ENCODE data around the gene MICALL2.

The MICALL2 gene

GRCh38 chr7:1458683-1459511, at the start of gene MICALL2:
Gene MICALL2, minus strand, starts transcription at chr7:1459470. Its CDS starts 144 bp downstream, at chr7:1459326.
- Histone ChIP-seq H3K27ac (ENCODE audit: extremely low read depth, low read depth, low read length) (no peak within 1 kb of the TSS; the same call in 1 of the 2 replicates), H3K9me3 (ENCODE audit: control insufficient read depth, insufficient read depth, low read depth, low read length) (no peaks in the 10 kb centered on the region), H3K4me1 (ENCODE audit: control insufficient read depth, insufficient read depth, low read length) (0 out of 2 replicates have a peak, but pooled peaks cover 3% of the 10 kb centered on the region), H3K36me3 (ENCODE audit: control insufficient read depth in 2 of 2, insufficient read depth in 1 of 2, low read length in 2 of 2) (no peaks in the 10 kb centered on the region), H3K4me3 (ENCODE audit: low read depth, low read length) (peak within 1 kb of the TSS; percentile 73)
- ChIA-PET POLR2A (interaction anchor here (1.6 kb wide), 1 partner anchor 21 kb away, joined by 3 read pairs; no protein-coding TSS in a partner anchor), CTCF (interaction anchor here (1.0 kb wide), 1 partner anchor 12 kb away, joined by 3 read pairs; no protein-coding TSS in a partner anchor)
- TF ChIP-seq ZNF629 (tag by site-specific recombination; IDR thresholded peaks at IDR 0.05) (peak; percentile 46), MEIS1 (CRISPR knock-in tag; IDR thresholded peaks at IDR 0.05; ENCODE audit: borderline replicate concordance) (no peak), SP7 (tag by site-specific recombination; IDR thresholded peaks at IDR 0.05) (peak; percentile 54), SP3 (tag by site-specific recombination; IDR thresholded peaks at IDR 0.05) (no peak), ZNF585B (tag by site-specific recombination; IDR thresholded peaks at IDR 0.05) (no peak), YY2 (tag by site-specific recombination; IDR thresholded peaks at IDR 0.05) (0 out of 2 replicates have a peak, but pooled peaks have one; percentile 51), ZNF223 (tag by site-specific recombination; IDR thresholded peaks at IDR 0.05) (peak; percentile 67; the same call in 1 of the 2 replicates), ZNF2 (tag by site-specific recombination; IDR thresholded peaks at IDR 0.05) (0 out of 2 replicates have a peak, but pooled peaks have one; percentile 22), ZEB2 (tag by site-specific recombination; IDR thresholded peaks at IDR 0.05) (peak; percentile 61), GLIS1 (tag by site-specific recombination; IDR thresholded peaks at IDR 0.05) (0 out of 2 replicates have a peak, but pooled peaks have one; percentile 33), ZIC2 (tag by site-specific recombination; IDR thresholded peaks at IDR 0.05) (peak; percentile 80), ZNF513 (tag by site-specific recombination; IDR thresholded peaks at IDR 0.05) (no peak), ZNF692 (tag by site-specific recombination; IDR thresholded peaks at IDR 0.05) (peak; percentile 51; the same call in 1 of the 2 replicates), GLIS2 (tag by site-specific recombination; IDR thresholded peaks at IDR 0.05) (peak; percentile 51), ZNF266 (tag by site-specific recombination; IDR thresholded peaks at IDR 0.05; ENCODE audit: low read depth) (no peak), ZNF777 (tag by site-specific recombination; IDR thresholded peaks at IDR 0.05; ENCODE audit: borderline replicate concordance) (peak; percentile 67; the same call in 1 of the 2 replicates), ZBTB26 (tag by site-specific recombination; optimal IDR thresholded peaks at IDR 0.05) (peak; percentile 49), KLF10 (tag by site-specific recombination; IDR thresholded peaks at IDR 0.05) (peak; percentile 48; the same call in 1 of the 2 replicates), ZSCAN16 (tag by site-specific recombination; IDR thresholded peaks at IDR 0.05) (no peak), ZNF76 (tag by site-specific recombination; IDR thresholded peaks at IDR 0.05; ENCODE audit: borderline replicate concordance, low read depth) (peak; percentile 31; the same call in 1 of the 2 replicates), ZNF596 (tag by site-specific recombination; IDR thresholded peaks at IDR 0.05) (0 out of 2 replicates have a peak, but pooled peaks have one; percentile 7), ZNF660 (tag by site-specific recombination; IDR thresholded peaks at IDR 0.05) (0 out of 2 replicates have a peak, but pooled peaks have one; percentile 22), ZBTB8A (tag by site-specific recombination; IDR thresholded peaks at IDR 0.05) (peak; percentile 52), YY1 (tag by site-specific recombination; IDR thresholded peaks at IDR 0.05) (peak; percentile 45; the same call in 1 of the 2 replicates), ZNF600 (tag by site-specific recombination; IDR thresholded peaks at IDR 0.05) (peak; percentile 45; the same call in 1 of the 2 replicates), ZNF184 (tag by site-specific recombination; IDR thresholded peaks at IDR 0.05) (peak; percentile 55; the same call in 1 of the 2 replicates)
- TF ChIP-seq, protein P1, sequence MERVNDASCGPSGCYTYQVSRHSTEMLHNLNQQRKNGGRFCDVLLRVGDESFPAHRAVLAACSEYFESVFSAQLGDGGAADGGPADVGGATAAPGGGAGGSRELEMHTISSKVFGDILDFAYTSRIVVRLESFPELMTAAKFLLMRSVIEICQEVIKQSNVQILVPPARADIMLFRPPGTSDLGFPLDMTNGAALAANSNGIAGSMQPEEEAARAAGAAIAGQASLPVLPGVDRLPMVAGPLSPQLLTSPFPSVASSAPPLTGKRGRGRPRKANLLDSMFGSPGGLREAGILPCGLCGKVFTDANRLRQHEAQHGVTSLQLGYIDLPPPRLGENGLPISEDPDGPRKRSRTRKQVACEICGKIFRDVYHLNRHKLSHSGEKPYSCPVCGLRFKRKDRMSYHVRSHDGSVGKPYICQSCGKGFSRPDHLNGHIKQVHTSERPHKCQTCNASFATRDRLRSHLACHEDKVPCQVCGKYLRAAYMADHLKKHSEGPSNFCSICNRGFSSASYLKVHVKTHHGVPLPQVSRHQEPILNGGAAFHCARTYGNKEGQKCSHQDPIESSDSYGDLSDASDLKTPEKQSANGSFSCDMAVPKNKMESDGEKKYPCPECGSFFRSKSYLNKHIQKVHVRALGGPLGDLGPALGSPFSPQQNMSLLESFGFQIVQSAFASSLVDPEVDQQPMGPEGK (tag by site-specific recombination; IDR thresholded peaks at IDR 0.05), result peak; percentile 58
- TF ChIP-seq, protein P2, sequence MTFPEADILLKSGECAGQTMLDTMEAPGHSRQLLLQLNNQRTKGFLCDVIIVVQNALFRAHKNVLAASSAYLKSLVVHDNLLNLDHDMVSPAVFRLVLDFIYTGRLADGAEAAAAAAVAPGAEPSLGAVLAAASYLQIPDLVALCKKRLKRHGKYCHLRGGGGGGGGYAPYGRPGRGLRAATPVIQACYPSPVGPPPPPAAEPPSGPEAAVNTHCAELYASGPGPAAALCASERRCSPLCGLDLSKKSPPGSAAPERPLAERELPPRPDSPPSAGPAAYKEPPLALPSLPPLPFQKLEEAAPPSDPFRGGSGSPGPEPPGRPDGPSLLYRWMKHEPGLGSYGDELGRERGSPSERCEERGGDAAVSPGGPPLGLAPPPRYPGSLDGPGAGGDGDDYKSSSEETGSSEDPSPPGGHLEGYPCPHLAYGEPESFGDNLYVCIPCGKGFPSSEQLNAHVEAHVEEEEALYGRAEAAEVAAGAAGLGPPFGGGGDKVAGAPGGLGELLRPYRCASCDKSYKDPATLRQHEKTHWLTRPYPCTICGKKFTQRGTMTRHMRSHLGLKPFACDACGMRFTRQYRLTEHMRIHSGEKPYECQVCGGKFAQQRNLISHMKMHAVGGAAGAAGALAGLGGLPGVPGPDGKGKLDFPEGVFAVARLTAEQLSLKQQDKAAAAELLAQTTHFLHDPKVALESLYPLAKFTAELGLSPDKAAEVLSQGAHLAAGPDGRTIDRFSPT (tag by site-specific recombination; IDR thresholded peaks at IDR 0.05), result peak; percentile 76

All from HEK293 (cell line).